ENCODE results near the gene GABPB1. TPM values are rescaled to one million over a fixed set of nuclear protein-coding genes. Genes with fewer than 3 reads are reported as not detected.

The GABPB1 gene
- total and polyA plus RNA-seq, 9 donors = 7.0 to 21.9 (median 15.1) TPM

- H3K27ac ChIP-seq = no peak overlapping the region
- no peaks in the 10 kb centered on the region for H3K36me3 ChIP-seq
- no peaks in the 10 kb centered on the region for H3K27me3 ChIP-seq
- 93 to 97% (median 95%) methylated on average over 6 of the region's 6 CpGs for WGBS, 3 donors
- intact Hi-C loops (cut with DNase I) = no loop called here
- H3K9me3 ChIP-seq = no peaks in the 10 kb centered on the region
- H3K4me3 ChIP-seq = no peak overlapping the region
- TF ChIP-seq POLR2A (IDR thresholded peaks at IDR 0.05) = no peak
- no peak for TF ChIP-seq CTCF (IDR thresholded peaks at IDR 0.05)
- no peak for TF ChIP-seq EP300 (IDR thresholded peaks at IDR 0.05)
- no peaks in the 10 kb centered on the region for H3K4me1 ChIP-seq (ENCODE audit: insufficient read depth)
- no peak for DNase-seq
Observed at GRCh38 chr15:50287324-50288116, 67.5 kb downstream of the GABPB1 start.

- Histone ChIP-seq H3K27ac (no peak overlapping the region), H3K4me1 (ENCODE audit: insufficient read depth) (no peaks in the 10 kb centered on the region), H3K9me3 (no peaks in the 10 kb centered on the region), H3K36me3 (no peaks in the 10 kb centered on the region), H3K27me3 (no peaks in the 10 kb centered on the region), H3K4me3 (no peak overlapping the region)
- intact Hi-C loops (cut with DNase I) = no loop called here
- TF ChIP-seq POLR2A (IDR thresholded peaks at IDR 0.05) (no peak), EP300 (IDR thresholded peaks at IDR 0.05) (no peak), CTCF (IDR thresholded peaks at IDR 0.05) (no peak)
- 79 to 94% (median 86%) methylated on average over 5 of the region's 5 CpGs for WGBS, 3 donors
- DNase-seq = no peak
Observed at GRCh38 chr15:50281427-50281826, 73.6 kb downstream of the GABPB1 start.

DNA sequence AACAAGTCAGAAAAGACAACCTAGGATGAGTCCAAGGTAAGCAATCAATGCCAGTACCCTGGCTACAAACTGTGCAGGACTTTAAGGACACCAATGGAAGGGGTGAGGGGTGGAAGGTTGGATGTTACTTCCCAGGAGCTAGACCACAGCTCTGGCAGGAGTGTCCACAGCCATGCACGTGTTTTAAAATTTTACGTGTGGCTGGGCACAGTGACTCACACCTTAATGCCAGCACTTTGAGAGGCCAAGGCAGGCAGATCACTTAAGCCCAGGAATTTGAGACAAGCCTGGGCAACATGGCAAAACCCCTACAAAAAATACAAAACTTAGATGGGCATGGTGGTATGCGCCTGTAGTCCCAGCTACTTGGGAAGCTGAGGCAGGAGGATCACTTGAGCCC, 74.7 kb downstream of the GABPB1 start:
- 95 to 96% (median 95%) methylated on average over 3 of the region's 3 CpGs for WGBS, 3 donors
- Histone ChIP-seq H3K4me1 (ENCODE audit: insufficient read depth) (no peaks in the 10 kb centered on the region), H3K9me3 (no peaks in the 10 kb centered on the region), H3K27ac (no peak overlapping the region), H3K4me3 (no peak overlapping the region), H3K36me3 (no peaks in the 10 kb centered on the region), H3K27me3 (no peaks in the 10 kb centered on the region)
- TF ChIP-seq EP300 (IDR thresholded peaks at IDR 0.05) (no peak), POLR2A (IDR thresholded peaks at IDR 0.05) (no peak), CTCF (IDR thresholded peaks at IDR 0.05) (no peak)
- no peak for DNase-seq
- intact Hi-C loops (cut with DNase I) = no loop called here

- WGBS, 3 donors = 90 to 93% (median 91%) methylated on average over 4 of the region's 4 CpGs
- DNase-seq = no peak
- no peaks in the 10 kb centered on the region for H3K27me3 ChIP-seq
- no peaks in the 10 kb centered on the region for H3K9me3 ChIP-seq
- no peak overlapping the region for H3K4me3 ChIP-seq
- no peaks in the 10 kb centered on the region for H3K36me3 ChIP-seq
- no peak overlapping the region for H3K27ac ChIP-seq
- no peak for TF ChIP-seq EP300 (IDR thresholded peaks at IDR 0.05)
- no peak for TF ChIP-seq POLR2A (IDR thresholded peaks at IDR 0.05)
- no peak for TF ChIP-seq CTCF (IDR thresholded peaks at IDR 0.05)
- intact Hi-C loops (cut with DNase I) = no loop called here
- no peaks in the 10 kb centered on the region for H3K4me1 ChIP-seq (ENCODE audit: insufficient read depth)
Observed at GRCh38 chr15:50278496-50278895, 76.5 kb downstream of the GABPB1 start.
